Activated CD8-positive, alpha-beta memory T cell treated with anti-CD3 and anti-CD28 coated beads, Interleukin-2, amount 10 ng/mL, durations not matched to agents 7 days and 5 days (primary cell): ENCODE data around the gene XPNPEP1. TPM values are rescaled to one million over a fixed set of nuclear protein-coding genes. Genes with fewer than 3 reads are reported as not detected.

Experiments
- total RNA-seq, 2 experiments: library from RNA; stranded (reverse); gene quantifications; one replicate each; pipeline ENCODE4 v1.2.3, GENCODE V29; 2021

Gene XPNPEP1
- total RNA-seq, 2 experiments from 2014 or later = 72.7 to 84.8 TPM

Other genes starting within 250 kb of the XPNPEP1 start
- gene ADD3, start 84.5 kb upstream of the XPNPEP1 start, total RNA-seq = 100 to 1,000 TPM; 124 to 206 TPM